Ectodermal cell (in vitro differentiated cells): Measurements from ENCODE around the gene SPAST. TPM values are rescaled to one million over a fixed set of nuclear protein-coding genes. Genes with fewer than 3 reads are reported as not detected.
A peak's percentile ranks its signal among the peaks of the same experiment; 100 is the strongest.
"Not testable (repeated sequence)": the region's sequence is repeated elsewhere in the genome, so short reads cannot be mapped to it uniquely, and the experiment has no call there.

Experiments
- H3K27ac ChIP-seq: 2 replicates; pipeline ENCODE4 v1.7.0; 2013; ENCODE audit warnings: mild to moderate bottlenecking, low read depth, low read length; ENCODE audit not compliant: insufficient read depth, poor library complexity, severe bottlenecking
- H3K27me3 ChIP-seq: 2 replicates; pipeline ENCODE4 v1.7.0; 2013; ENCODE audit warnings: mild to moderate bottlenecking, low read length; ENCODE audit not compliant: insufficient read depth, control insufficient read depth, poor library complexity, severe bottlenecking
- H3K36me3 ChIP-seq: one replicate; pipeline ENCODE4 v1.7.0; 2013; ENCODE audit warnings: low read length; ENCODE audit not compliant: control insufficient read depth, insufficient read depth
- H3K4me1 ChIP-seq: one replicate; pipeline ENCODE4 v1.7.0; 2013; ENCODE audit warnings: low read length; ENCODE audit not compliant: control insufficient read depth, insufficient read depth
- H3K4me3 ChIP-seq: 2 replicates; pipeline ENCODE4 v1.7.0; 2013; ENCODE audit warnings: low read depth, low read length, control low read depth; ENCODE audit not compliant: insufficient read depth
- H3K9me3 ChIP-seq: 2 replicates; pipeline ENCODE4 v1.7.0; 2013; ENCODE audit warnings: mild to moderate bottlenecking, low read length, moderate library complexity; ENCODE audit not compliant: control insufficient read depth
- whole genome bisulfite sequencing, 2 experiments: methylation state at CpG; one replicate each; pipeline ENCODE4 v1.1.7; 2013; ENCODE audit warnings: missing lambda C conversion rate in 2 of 2; 5-methylcytosine and 5-hydroxymethylcytosine counted together
- polyA plus RNA-seq, 4 experiments: library from polyadenylated mRNA; stranded (reverse); fragments of 50-300 nt; gene quantifications; one replicate each; pipeline ENCODE4 v1.2.3, GENCODE V29; 2013

Gene SPAST, protein sequence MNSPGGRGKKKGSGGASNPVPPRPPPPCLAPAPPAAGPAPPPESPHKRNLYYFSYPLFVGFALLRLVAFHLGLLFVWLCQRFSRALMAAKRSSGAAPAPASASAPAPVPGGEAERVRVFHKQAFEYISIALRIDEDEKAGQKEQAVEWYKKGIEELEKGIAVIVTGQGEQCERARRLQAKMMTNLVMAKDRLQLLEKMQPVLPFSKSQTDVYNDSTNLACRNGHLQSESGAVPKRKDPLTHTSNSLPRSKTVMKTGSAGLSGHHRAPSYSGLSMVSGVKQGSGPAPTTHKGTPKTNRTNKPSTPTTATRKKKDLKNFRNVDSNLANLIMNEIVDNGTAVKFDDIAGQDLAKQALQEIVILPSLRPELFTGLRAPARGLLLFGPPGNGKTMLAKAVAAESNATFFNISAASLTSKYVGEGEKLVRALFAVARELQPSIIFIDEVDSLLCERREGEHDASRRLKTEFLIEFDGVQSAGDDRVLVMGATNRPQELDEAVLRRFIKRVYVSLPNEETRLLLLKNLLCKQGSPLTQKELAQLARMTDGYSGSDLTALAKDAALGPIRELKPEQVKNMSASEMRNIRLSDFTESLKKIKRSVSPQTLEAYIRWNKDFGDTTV
- polyA plus RNA-seq (2013, experiment 1 of 4) = 33.5 TPM
- 35.6 TPM for polyA plus RNA-seq (2013, experiment 2 of 4)
- 32.3 TPM for polyA plus RNA-seq (2013, experiment 3 of 4)
- polyA plus RNA-seq (2013, experiment 4 of 4) = 33.6 TPM

DNA sequence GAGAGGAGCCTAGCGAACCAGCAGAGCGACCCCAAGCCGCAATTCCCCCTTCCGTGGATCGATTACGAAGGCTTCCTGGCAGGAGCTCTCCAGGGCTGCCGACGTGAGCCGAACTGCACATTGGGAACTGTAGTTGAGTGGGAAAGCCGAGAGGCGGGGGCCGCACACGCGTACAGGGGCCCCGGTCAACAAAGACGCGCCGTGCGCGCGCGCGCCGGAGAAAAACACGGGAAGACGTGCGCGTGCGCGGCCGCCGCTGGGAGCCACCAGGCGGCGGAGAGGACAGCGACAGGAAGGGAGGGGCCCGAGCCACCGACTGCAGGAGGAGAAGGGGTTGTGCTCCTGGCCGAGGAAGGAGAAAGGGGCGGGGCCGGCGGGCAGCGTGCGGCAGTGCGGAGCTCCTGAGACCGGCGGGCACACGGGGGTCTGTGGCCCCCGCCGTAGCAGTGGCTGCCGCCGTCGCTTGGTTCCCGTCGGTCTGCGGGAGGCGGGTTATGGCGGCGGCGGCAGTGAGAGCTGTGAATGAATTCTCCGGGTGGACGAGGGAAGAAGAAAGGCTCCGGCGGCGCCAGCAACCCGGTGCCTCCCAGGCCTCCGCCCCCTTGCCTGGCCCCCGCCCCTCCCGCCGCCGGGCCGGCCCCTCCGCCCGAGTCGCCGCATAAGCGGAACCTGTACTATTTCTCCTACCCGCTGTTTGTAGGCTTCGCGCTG, at the start of gene SPAST:
Gene SPAST (plus strand): TSS at position 247 of the 711 bp plus-strand sequence. CDS start 276 bp downstream, at position 523.
- WGBS, 2 experiments = 0 to 1% methylated on average over 79 of the region's 79 CpGs
- H3K4me1 ChIP-seq = no peaks in the 10 kb centered on the region
- no peaks in the 10 kb centered on the region for H3K36me3 ChIP-seq

DNA sequence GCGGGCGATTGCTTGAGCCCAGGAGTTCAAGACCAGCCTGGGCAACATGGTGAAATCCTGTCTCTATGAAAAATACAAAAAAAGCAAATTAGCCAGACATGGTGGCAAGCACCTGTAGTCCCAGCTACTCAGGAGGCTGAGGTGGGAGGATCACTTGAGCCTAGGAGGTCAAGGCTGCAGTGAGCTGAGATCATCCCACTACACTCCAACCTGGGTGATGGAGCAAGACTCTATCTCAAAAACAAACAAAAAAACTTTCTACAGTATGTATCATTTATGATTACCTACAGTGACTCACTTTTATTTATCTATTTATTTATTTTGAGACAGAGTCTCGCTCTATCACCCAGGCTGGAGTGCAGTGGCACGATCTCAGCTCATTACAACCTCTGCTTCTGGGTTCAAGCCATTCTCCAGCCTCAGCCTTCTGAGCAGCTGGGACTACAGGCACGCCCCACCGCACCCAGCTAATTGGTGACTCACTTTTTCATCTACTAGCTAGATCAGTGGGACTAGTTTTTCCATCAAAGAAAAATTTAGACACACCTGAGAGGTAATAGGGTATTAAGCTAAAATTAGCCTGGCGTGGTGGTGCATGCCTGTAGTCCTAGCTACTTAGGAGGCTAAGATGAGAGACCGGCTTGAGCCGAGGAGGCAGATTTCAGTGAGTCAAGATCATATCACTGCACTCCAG, 44.4 kb upstream of the SPAST start:
- H3K36me3 ChIP-seq = peaks cover 19% of the 10 kb centered on the region
- WGBS, 2 experiments = 96 to 97% methylated on average over 9 of the region's 9 CpGs
- not testable (repeated sequence) for H3K27ac ChIP-seq, H3K4me3 ChIP-seq, H3K9me3 ChIP-seq, H3K4me1 ChIP-seq, H3K27me3 ChIP-seq

More for the DNA sequence above, at the start of gene SPAST:
- H3K9me3 ChIP-seq = no peaks in the 10 kb centered on the region
- H3K27me3 ChIP-seq = no peaks in the 10 kb centered on the region
- peak within 1 kb of the TSS; percentile 92 for H3K27ac ChIP-seq
- H3K4me3 ChIP-seq = peak within 1 kb of the TSS; percentile 82

DNA sequence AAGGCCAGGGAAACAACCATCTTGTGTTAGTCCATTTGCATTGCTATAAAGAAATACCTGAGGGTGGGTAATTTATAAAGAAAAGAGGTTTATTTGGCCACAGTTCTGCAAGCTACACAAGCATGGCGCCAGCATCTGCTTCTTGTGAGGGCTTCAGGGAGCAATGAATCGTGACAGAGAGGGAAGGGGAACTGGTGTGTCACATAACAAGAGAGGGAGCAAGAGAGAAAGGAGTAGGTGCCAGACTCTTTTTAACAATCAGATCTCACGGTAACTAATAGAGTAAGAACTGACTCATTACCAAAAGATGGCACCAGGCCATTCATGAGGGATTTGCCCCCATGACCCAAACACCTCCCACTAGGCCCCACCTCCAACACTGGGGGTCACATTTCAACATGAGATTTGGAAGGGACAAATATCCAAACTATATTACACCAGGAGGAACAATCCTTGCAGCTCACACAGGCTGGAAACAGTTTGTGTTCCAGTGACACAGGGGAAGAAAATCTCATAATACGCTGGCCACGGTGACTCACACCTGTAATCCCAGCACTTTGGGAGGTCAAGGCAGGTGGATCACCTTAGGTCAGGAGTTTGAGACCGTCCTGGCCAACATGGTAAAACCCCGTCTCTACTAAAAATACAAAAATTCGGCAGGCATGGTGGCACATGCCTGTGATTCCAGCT, 29.0 kb upstream of the SPAST start:
- not testable (repeated sequence) for H3K4me3 ChIP-seq, H3K4me1 ChIP-seq, H3K27ac ChIP-seq, H3K27me3 ChIP-seq, H3K36me3 ChIP-seq, H3K9me3 ChIP-seq
- 92 to 94% methylated on average over 8 of the region's 8 CpGs for WGBS, 2 experiments

DNA sequence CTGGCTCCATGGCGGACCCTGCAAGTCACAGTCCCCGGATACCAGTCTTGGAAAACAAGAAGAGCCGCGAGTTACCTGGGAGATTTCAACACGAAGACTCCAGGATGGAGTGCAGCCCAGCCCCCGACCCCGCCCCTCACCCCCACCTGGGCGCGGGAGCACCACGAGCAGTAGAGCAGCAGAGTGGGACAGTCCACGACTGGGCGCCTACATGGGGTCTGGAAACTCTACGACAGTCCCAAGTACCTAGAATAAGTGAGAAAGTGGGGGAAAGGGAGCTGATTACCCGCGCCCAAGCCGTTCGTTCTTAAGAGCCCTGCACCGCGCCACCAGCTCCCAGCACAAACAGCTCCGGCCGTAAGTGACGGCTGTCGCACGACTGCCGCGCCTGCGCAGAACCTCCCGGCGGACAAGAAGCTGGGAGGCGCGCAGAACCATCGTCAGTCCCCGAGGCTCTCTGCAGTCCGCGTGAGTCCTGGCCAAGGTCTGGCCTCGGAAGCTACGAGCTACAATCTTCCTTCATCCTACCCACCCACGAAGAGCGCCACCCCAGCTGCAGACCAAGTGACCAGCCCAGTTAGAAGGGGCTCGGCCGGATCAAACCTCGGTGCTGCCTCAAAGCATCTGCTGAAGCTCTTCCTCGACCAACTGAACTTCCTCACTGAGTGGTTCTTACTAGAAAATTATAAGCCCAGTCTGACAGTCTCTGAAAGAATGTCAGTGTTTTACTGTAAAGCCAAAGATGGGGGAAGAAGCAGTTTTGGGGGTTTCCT, 23.7 kb upstream of the SPAST start, which contains the start of gene DPY30:
Gene DPY30 (minus strand): TSS at position 359 of the 773 bp plus-strand sequence. CDS start 349 bp downstream, at position 10.
- H3K4me3 ChIP-seq = peak within 1 kb of the TSS; percentile 91
- H3K4me1 ChIP-seq = peaks cover 4% of the 10 kb centered on the region
- no peaks in the 10 kb centered on the region for H3K36me3 ChIP-seq
- H3K27ac ChIP-seq = peak within 1 kb of the TSS; percentile 78
- WGBS, 2 experiments = 0% methylated on average over 43 of the region's 43 CpGs
- H3K27me3 ChIP-seq = no peaks in the 10 kb centered on the region
- no peaks in the 10 kb centered on the region for H3K9me3 ChIP-seq

DNA sequence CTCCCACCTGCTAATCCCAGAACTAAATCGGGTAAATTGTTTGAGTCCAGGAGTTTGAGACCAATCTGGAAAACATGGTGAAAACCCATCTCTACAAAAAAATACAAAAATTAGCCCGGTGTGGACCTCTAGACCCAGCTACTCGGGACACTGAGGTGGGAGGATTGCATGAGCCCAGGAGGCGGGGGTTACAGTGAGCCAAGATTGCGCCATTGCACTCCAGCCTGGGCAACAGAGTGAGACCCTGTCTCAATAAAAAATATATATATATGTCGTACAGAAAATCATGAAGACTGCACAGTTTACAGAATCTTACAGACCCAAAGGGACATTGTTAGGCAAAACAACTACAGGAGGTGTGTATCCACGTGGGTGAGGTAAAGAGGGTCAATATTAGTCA, 19.8 kb upstream of the SPAST start:
- Histone ChIP-seq H3K4me1 (peaks cover 2% of the 10 kb centered on the region), H3K4me3 (no peak overlapping the region), H3K9me3 (no peaks in the 10 kb centered on the region), H3K36me3 (no peaks in the 10 kb centered on the region), H3K27ac (no peak overlapping the region), H3K27me3 (no peaks in the 10 kb centered on the region)
- WGBS, 2 experiments = 87 to 88% methylated on average over 6 to 7 of the region's 7 CpGs

DNA sequence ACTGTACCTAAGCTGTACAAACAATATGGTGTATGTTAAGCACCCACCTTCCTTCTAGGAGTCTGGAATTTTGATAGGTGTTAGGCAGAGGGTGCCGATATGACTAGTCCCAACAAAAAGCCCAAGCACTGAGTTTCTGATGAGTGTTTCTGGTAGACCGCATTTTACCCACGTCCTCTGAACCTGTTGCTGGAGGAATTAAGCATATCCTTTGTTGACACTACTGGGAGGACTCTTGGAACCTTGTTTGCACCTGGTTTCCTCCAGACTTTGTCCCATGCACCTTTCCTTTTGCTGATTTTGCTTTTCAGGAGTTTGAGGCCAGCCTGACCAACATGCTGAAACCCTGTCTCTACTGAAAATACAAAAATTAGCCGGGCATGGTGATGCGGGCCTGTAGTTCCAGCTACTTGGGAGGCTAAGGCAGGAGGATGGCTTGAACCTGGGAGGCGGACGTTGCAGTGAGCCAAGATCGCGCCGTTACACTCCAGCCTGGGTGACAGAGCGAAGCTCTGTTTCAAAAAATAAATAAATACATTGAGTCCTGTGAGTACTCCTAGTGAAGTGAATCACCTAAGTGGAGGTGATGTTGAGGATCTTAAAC, 11.4 kb upstream of the SPAST start:
- Histone ChIP-seq H3K9me3 (no peaks in the 10 kb centered on the region), H3K36me3 (no peaks in the 10 kb centered on the region), H3K4me1 (no peaks in the 10 kb centered on the region), H3K27me3 (no peaks in the 10 kb centered on the region), H3K27ac (no peak overlapping the region), H3K4me3 (no peak overlapping the region)
- 89 to 94% methylated on average over 11 of the region's 11 CpGs for WGBS, 2 experiments

DNA sequence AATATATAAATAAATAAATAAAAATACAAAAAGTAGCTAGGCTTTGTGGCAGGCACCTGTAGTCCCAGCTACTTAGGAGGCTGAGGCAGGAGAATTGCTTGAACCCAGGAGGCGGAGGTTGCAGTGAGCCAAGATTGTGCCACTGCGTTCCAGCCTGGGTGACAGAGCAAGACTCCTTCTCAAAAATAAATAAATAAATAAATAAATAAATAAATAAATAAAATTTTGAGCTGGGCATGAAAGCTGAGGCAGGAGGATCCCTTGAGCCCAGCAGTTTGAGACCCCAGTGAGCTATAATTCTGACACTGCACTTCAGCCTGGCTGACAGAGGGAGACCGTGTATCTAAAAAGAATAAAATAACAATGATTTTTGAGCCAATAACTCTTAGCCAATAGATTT, 8.8 kb upstream of the SPAST start:
- H3K4me1 ChIP-seq, H3K27ac ChIP-seq, H3K4me3 ChIP-seq, H3K9me3 ChIP-seq, H3K27me3 ChIP-seq, H3K36me3 ChIP-seq: not testable (repeated sequence)
- WGBS, 2 experiments = 86 to 100% methylated on average over 1 to 2 of the region's 3 CpGs

DNA sequence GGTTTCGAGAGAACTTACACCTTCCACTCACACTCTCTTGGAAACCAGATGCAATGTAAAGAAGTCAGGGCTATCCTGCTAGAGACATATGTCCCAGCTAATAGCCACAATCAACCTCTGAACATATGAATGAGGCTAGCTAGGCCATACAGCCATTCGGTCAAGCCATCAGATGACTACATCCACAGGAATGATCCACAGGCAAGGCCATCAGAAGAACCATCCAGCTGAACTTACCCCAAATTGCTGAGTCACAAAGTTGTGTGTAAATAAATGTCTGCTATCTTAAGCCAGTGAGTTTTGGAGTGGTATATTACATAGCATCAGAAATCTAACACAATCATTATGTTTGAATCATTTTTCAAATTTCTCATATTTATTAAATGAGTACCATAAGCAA, 5.2 kb upstream of the SPAST start:
- Histone ChIP-seq H3K36me3 (no peaks in the 10 kb centered on the region), H3K27ac (no peak overlapping the region), H3K9me3 (no peaks in the 10 kb centered on the region), H3K4me3 (no peak overlapping the region), H3K27me3 (no peaks in the 10 kb centered on the region), H3K4me1 (no peaks in the 10 kb centered on the region)
- WGBS, 2 experiments = 93 to 98% methylated on average over 2 of the region's 2 CpGs

DNA sequence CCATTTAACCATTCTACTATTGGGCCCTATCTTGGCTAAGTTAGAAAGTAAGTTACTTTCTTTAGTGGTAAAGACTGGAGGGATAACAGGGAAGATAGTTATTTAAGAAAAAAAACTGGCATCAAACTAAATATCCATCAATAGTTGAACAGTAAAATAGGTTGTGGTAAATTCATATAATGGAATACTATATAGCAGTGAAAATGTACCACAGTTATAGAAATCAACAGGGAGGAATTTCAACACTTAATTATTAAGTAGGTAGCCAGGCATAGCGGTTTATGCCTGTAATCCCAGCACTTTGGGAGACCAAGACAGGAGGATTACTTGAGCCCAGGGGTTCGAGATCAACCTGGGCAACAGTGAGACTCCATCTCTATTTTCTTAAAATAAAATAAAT, 3.1 kb upstream of the SPAST start:
- 83 to 88% methylated on average over 1 to 2 of the region's 2 CpGs for WGBS, 2 experiments
- H3K4me1 ChIP-seq = no peaks in the 10 kb centered on the region
- H3K4me3 ChIP-seq = no peak overlapping the region
- H3K36me3 ChIP-seq = no peaks in the 10 kb centered on the region
- no peak overlapping the region for H3K27ac ChIP-seq
- no peaks in the 10 kb centered on the region for H3K9me3 ChIP-seq
- no peaks in the 10 kb centered on the region for H3K27me3 ChIP-seq
